Osteoblast (primary cell): ENCODE measurements around the gene CDC14A. TPM values are rescaled to one million over a fixed set of nuclear protein-coding genes. Genes with fewer than 3 reads are reported as not detected.

Experiments
- DNase-seq: peaks from one replicate; pipeline ENCODE4 v3.0.0; 2011; ENCODE audit warnings: low spot score, mixed read lengths; ENCODE audit not compliant: insufficient read length; ENCODE audit errors: missing footprints
- H2AFZ ChIP-seq: 2 replicates; pipeline ENCODE4 v1.6.0; 2011; ENCODE audit warnings: mild to moderate bottlenecking, low read length
- H3K27ac ChIP-seq: 2 replicates; pipeline ENCODE4 v1.5.1; 2011; ENCODE audit warnings: mild to moderate bottlenecking, low read depth, low read length, moderate library complexity
- H3K27me3 ChIP-seq: 2 replicates; pipeline ENCODE4 v1.6.0; 2012; ENCODE audit warnings: mild to moderate bottlenecking, control low read depth, inconsistent platforms, low read length, moderate library complexity; ENCODE audit not compliant: insufficient read depth
- H3K36me3 ChIP-seq: 2 replicates; pipeline ENCODE4 v1.5.1; 2011; ENCODE audit warnings: mild to moderate bottlenecking, low read length, control low read depth, moderate library complexity; ENCODE audit not compliant: insufficient read depth
- H3K4me1 ChIP-seq: 2 replicates; pipeline ENCODE4 v1.5.1; 2011; ENCODE audit warnings: mild to moderate bottlenecking, low read length, control low read depth, moderate library complexity; ENCODE audit not compliant: insufficient read depth
- H3K4me2 ChIP-seq: 2 replicates; pipeline ENCODE4 v1.6.0; 2011; ENCODE audit warnings: mild to moderate bottlenecking, low read length; ENCODE audit not compliant: insufficient read depth
- H3K4me3 ChIP-seq: fragments of 200-600 bp; sonication (generic); 3 replicates; pipeline ENCODE4 v1.5.1; 2012; ENCODE audit warnings: mild to moderate bottlenecking, low read length, inconsistent platforms; ENCODE audit not compliant: insufficient read depth
- H3K79me2 ChIP-seq: 2 replicates; pipeline ENCODE4 v1.6.0; 2012; ENCODE audit warnings: mild to moderate bottlenecking, low read length, control low read depth, inconsistent platforms; ENCODE audit not compliant: insufficient read depth
- H3K9me3 ChIP-seq: 2 replicates; pipeline ENCODE4 v1.5.1; 2011; ENCODE audit warnings: low read depth, low read length, control low read depth
- H4K20me1 ChIP-seq: 2 replicates; pipeline ENCODE4 v1.6.0; 2012; ENCODE audit warnings: mild to moderate bottlenecking, low read length, control low read depth; ENCODE audit not compliant: insufficient read depth
- total RNA-seq: library from RNA; depleted of rRNA; stranded (reverse); fragments of >200 nt; gene quantifications from 2 replicates; pipeline ENCODE4 v1.2.3, GENCODE V29; 2012
- TF ChIP-seq, protein P1 (sequence below): IDR thresholded peaks from 2 replicates; pipeline ENCODE4 v1.5.1; 2011; ENCODE audit warnings: mild to moderate bottlenecking, low read depth, low read length, moderate library complexity; ENCODE audit errors: extremely low read depth

The CDC14A gene
- total RNA-seq, 1 donor, result 6.9 TPM

GRCh38 chr1:100353071-100353801 is 930 bp downstream of the CDC14A start:
- no peaks in the 10 kb centered on the region for H3K27me3 ChIP-seq
- DNase-seq, result no peak
- H3K79me2 ChIP-seq, result peaks cover 3% of the 10 kb centered on the region
- H3K36me3 ChIP-seq, result no peaks in the 10 kb centered on the region
- no peaks in the 10 kb centered on the region for H3K9me3 ChIP-seq
- H3K4me3 ChIP-seq, result peak overlapping the region; percentile 86
- TF ChIP-seq, protein P1, sequence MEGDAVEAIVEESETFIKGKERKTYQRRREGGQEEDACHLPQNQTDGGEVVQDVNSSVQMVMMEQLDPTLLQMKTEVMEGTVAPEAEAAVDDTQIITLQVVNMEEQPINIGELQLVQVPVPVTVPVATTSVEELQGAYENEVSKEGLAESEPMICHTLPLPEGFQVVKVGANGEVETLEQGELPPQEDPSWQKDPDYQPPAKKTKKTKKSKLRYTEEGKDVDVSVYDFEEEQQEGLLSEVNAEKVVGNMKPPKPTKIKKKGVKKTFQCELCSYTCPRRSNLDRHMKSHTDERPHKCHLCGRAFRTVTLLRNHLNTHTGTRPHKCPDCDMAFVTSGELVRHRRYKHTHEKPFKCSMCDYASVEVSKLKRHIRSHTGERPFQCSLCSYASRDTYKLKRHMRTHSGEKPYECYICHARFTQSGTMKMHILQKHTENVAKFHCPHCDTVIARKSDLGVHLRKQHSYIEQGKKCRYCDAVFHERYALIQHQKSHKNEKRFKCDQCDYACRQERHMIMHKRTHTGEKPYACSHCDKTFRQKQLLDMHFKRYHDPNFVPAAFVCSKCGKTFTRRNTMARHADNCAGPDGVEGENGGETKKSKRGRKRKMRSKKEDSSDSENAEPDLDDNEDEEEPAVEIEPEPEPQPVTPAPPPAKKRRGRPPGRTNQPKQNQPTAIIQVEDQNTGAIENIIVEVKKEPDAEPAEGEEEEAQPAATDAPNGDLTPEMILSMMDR, result no peak
- H3K4me2 ChIP-seq, result peak overlapping the region; percentile 94
- peak overlapping the region; percentile 92 for H2AFZ ChIP-seq
- H3K4me1 ChIP-seq, result peaks cover 20% of the 10 kb centered on the region
- peak overlapping the region; percentile 16 for H3K27ac ChIP-seq
- H4K20me1 ChIP-seq, result no peaks in the 10 kb centered on the region

DNA sequence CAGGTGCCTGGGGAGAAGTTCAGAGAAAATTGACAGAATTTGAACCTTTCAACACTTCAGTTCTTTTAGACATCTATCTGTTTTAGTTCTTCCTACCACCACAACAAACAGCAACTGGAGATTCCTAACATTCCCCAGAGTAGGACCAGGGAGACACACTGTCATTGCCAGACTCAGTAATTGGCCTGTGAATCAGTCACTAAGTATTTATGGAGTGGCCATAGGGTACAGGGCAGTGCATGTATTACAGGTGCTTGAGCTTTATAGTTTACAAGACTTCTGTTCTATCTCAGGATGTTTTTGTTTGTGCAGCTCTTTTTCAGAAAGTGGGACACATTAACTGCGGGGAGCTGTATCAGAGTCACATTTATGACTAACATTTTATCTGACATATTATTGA is 1.7 kb downstream of the CDC14A start:
- peaks cover 3% of the 10 kb centered on the region for H3K79me2 ChIP-seq
- no peaks in the 10 kb centered on the region for H4K20me1 ChIP-seq
- H3K4me3 ChIP-seq, result peak overlapping the region; percentile 86
- TF ChIP-seq, protein P1, result no peak
- peak overlapping the region; percentile 94 for H3K4me2 ChIP-seq
- DNase-seq, result peak; percentile 83
- H3K9me3 ChIP-seq, result no peaks in the 10 kb centered on the region
- H3K36me3 ChIP-seq, result no peaks in the 10 kb centered on the region
- H3K27ac ChIP-seq, result no peak overlapping the region
- no peak overlapping the region for H2AFZ ChIP-seq
- H3K27me3 ChIP-seq, result no peaks in the 10 kb centered on the region
- peaks cover 20% of the 10 kb centered on the region for H3K4me1 ChIP-seq

DNA sequence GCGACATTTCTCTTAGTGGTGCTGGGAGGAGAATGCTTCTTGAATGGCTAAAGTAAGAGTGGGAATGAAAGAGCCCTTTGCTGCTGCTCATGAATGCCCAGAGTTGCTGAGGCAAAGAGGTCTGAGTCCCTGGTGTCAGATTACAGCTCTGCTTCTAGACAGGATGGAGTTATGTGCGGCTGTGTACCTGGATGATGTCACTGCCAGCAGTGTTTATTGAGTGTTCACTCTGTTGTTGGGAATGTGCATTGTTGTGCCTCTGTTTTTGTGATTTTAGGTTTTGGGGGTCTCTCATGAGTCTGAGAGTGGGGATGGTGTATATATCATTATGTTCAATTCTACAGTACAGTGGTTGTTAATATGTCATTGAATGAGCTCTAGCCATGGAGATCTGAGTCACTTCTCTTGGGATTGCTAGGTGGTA is 2.7 kb downstream of the CDC14A start:
- peak; percentile 74 for DNase-seq
- no peaks in the 10 kb centered on the region for H3K9me3 ChIP-seq
- peaks cover 20% of the 10 kb centered on the region for H3K4me1 ChIP-seq
- no peak overlapping the region for H3K4me3 ChIP-seq
- TF ChIP-seq, protein P1, result no peak
- no peak overlapping the region for H3K27ac ChIP-seq
- peaks cover 3% of the 10 kb centered on the region for H3K79me2 ChIP-seq
- no peaks in the 10 kb centered on the region for H3K27me3 ChIP-seq
- no peak overlapping the region for H2AFZ ChIP-seq
- no peaks in the 10 kb centered on the region for H4K20me1 ChIP-seq
- no peaks in the 10 kb centered on the region for H3K36me3 ChIP-seq
- no peak overlapping the region for H3K4me2 ChIP-seq

DNA sequence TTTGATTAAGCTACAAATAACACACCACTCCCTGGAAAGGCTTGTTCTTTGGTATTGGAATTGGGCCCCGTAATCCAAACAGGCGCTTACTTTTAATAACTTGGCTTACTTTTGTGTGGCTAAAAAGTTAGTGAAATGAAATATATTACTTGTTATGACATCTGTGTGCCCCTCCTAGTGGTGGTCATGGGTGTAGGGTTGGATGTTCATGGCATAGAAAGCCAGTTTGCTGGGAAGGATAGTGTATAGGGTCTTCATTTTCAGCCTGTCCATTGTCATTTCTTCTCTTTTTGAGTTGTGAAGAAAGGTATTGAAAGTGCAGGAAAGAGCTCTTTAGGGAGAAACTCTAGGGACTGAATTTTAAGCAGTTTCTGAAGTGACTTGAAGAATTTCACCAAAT is 5.9 kb downstream of the CDC14A start:
- no peak overlapping the region for H3K4me2 ChIP-seq

More for the DNA sequence above, 5.9 kb downstream of the CDC14A start:
- no peaks in the 10 kb centered on the region for H3K27me3 ChIP-seq
- no peak overlapping the region for H3K27ac ChIP-seq
- TF ChIP-seq, protein P1, result peak; percentile 48
- H3K4me1 ChIP-seq, result peaks cover 23% of the 10 kb centered on the region
- H3K36me3 ChIP-seq, result no peaks in the 10 kb centered on the region
- no peak for DNase-seq
- H4K20me1 ChIP-seq, result no peaks in the 10 kb centered on the region
- H3K9me3 ChIP-seq, result no peaks in the 10 kb centered on the region
- peaks cover 2% of the 10 kb centered on the region for H3K79me2 ChIP-seq
- H2AFZ ChIP-seq, result no peak overlapping the region
- H3K4me3 ChIP-seq, result no peak overlapping the region
